Hindlimb muscle (tissue), 1 donor: Measurements from ENCODE around the gene NIPAL3. TPM values are rescaled to one million over a fixed set of nuclear protein-coding genes. Genes with fewer than 3 reads are reported as not detected.
"Not testable (repeated sequence)": the region's sequence is repeated elsewhere in the genome, so short reads cannot be mapped to it uniquely, and the experiment has no call there.

ENCODE experiments used
- DNase-seq: peaks from one replicate; pipeline ENCODE4 v3.0.0-alpha.2; 2013
- polyA plus RNA-seq: library from polyadenylated mRNA; unstranded; fragments of 120-200 nt; gene quantifications from one replicate; pipeline ENCODE4 v1.2.1, GENCODE V29; 2013; ENCODE audit not compliant: insufficient read length

Gene NIPAL3
- polyA plus RNA-seq, 1 donor: 4.5 TPM

GRCh38 chr1:24493785-24494184 is 78.2 kb downstream of the NIPAL3 start:
- no peak for DNase-seq

- DNase-seq: no peak
Measured at GRCh38 chr1:24498589-24498988, 83.0 kb downstream of the NIPAL3 start.

GRCh38 chr1:24500448-24501048 is 84.9 kb downstream of the NIPAL3 start:
- no peak for DNase-seq

GRCh38 chr1:24501371-24502064 is 85.9 kb downstream of the NIPAL3 start:
- DNase-seq: peak; percentile 7

GRCh38 chr1:24502065-24502708 is 86.6 kb downstream of the NIPAL3 start:
- DNase-seq: peak; percentile 51

- DNase-seq: peak; percentile 75
Measured at GRCh38 chr1:24502709-24503058, 87.1 kb downstream of the NIPAL3 start, which contains the start of gene RCAN3. Gene RCAN3 (plus strand): TSS chr1:24502836. CDS start chr1:24514373, 11,537 bp downstream.

- no peak for DNase-seq
Measured at GRCh38 chr1:24503059-24503751, 87.6 kb downstream of the NIPAL3 start.

GRCh38 chr1:24503870-24504523 is 88.4 kb downstream of the NIPAL3 start:
- DNase-seq: no peak

GRCh38 chr1:24504560-24504959 is 89.0 kb downstream of the NIPAL3 start:
- DNase-seq: no peak

GRCh38 chr1:24505816-24506215 is 90.2 kb downstream of the NIPAL3 start:
- DNase-seq: no peak

GRCh38 chr1:24506691-24507381 is 91.2 kb downstream of the NIPAL3 start:
- DNase-seq: no peak

GRCh38 chr1:24507405-24507804 is 91.8 kb downstream of the NIPAL3 start:
- no peak for DNase-seq

- DNase-seq: no peak
Measured at GRCh38 chr1:24508911-24509310, 93.3 kb downstream of the NIPAL3 start.

GRCh38 chr1:24513706-24514105 is 98.1 kb downstream of the NIPAL3 start:
- DNase-seq: no peak

GRCh38 chr1:24514946-24515345 is 99.3 kb downstream of the NIPAL3 start:
- DNase-seq: no peak

- not testable (repeated sequence) for DNase-seq
Measured at GRCh38 chr1:24515671-24516209, 100.1 kb downstream of the NIPAL3 start.

- no peak for DNase-seq
Measured at GRCh38 chr1:24516506-24516905, 100.9 kb downstream of the NIPAL3 start.

- DNase-seq: no peak
Measured at GRCh38 chr1:24517898-24518297, 102.3 kb downstream of the NIPAL3 start.

- DNase-seq: not testable (repeated sequence)
Measured at GRCh38 chr1:24520282-24520681, 104.7 kb downstream of the NIPAL3 start.
